Psoas muscle (tissue), 8 donors: Measurements from ENCODE around the gene AKAP8L. TPM values are rescaled to one million over a fixed set of nuclear protein-coding genes. Genes with fewer than 3 reads are reported as not detected.

Experiments
- ATAC-seq, 4 donors: fragments of 200-7000 bp; cut with Tn5 transposase; one replicate each; pipeline ENCODE4 v1.9.1; 2020; ENCODE audit warnings: moderate library complexity in 3 of 4, mild to moderate bottlenecking in 2 of 4
- DNase-seq, 2 donors: peaks; one replicate each; pipeline ENCODE4 v3.0.0-alpha.2; 2020
- H3K27ac ChIP-seq: fragments of 200-600 bp; one replicate; pipeline ENCODE4 v1.8.0; 2022
- H3K27me3 ChIP-seq, 3 donors: fragments of 200-600 bp in 1 of 3; one replicate each; pipeline versions ENCODE4 v1.6.1 to v1.8.0; 2013 to 2022; ENCODE audit warnings: low read length in 2 of 3, mild to moderate bottlenecking in 2 of 3, moderate library complexity in 1 of 3; ENCODE audit not compliant: insufficient read depth in 3 of 3
- H3K36me3 ChIP-seq, 2 donors: fragments of 200-600 bp in 1 of 2; one replicate each; pipeline versions ENCODE4 v1.6.1 to v1.8.0; 2013 to 2022; ENCODE audit warnings: low read depth in 1 of 2, mild to moderate bottlenecking in 1 of 2, moderate library complexity in 1 of 2; ENCODE audit not compliant: insufficient read depth in 1 of 2
- H3K4me1 ChIP-seq: fragments of 200-600 bp; one replicate; pipeline ENCODE4 v1.8.0; 2022
- H3K4me3 ChIP-seq: fragments of 200-600 bp; one replicate; pipeline ENCODE4 v1.8.0; 2022; ENCODE audit warnings: mild to moderate bottlenecking
- H3K9me3 ChIP-seq: fragments of 200-600 bp; one replicate; pipeline ENCODE4 v1.8.0; 2022
- CTCF ChIP-seq: fragments of 200-600 bp; IDR thresholded peaks from one replicate; pipeline ENCODE4 v1.8.0; 2022; ENCODE audit warnings: antibody characterized with exemption
- WGBS, 3 donors: extraction: QIAGEN DNeasy Blood & Tissue Kit; methylation state at CpG; one replicate each; pipeline versions ENCODE4 v1.1.6 to v1.1.7; 2013; 5-methylcytosine and 5-hydroxymethylcytosine counted together
- intact Hi-C, 2 donors: fragments of 100-400 bp; cut with DNase I; formaldehyde crosslinking; loops; one replicate each; pipeline versions ENCODE4 v1.11.0 to v1.14.2; 2022
- polyA plus RNA-seq, 3 donors: library from polyadenylated mRNA; stranded (reverse); fragments of 200-250 nt; gene quantifications; one replicate each; pipeline ENCODE4 v1.2.3, GENCODE V29; 2013
- total RNA-seq, 4 donors: library from RNA; stranded (reverse); fragmentation: NEBNext Ultra II Directional in 2 of 4; extraction: Animal tissue kit (Norgen Biotek cat#: 25700) in 2 of 4; gene quantifications; one replicate each; pipeline versions ENCODE4 v1.2.1 to v1.2.4, GENCODE V29; 2021 to 2023
- donor health status: healthy with polysubstance abuse.
- donor health status: DM: no; HTN: no; CAD: no; lungs with moderate emphysema.
- donor health status: Bipolar disorder and iron deficiency.
- donor health status: healthy.
- donor health status: DM: yes; HTN: yes; CAD: no.
- donor health status: DM: no; HTN: no; CAD: no.
- donor health status: DM: no; HTN: no; CAD: no.
- donor health status: DM: yes; HTN: yes; CAD: no.

The AKAP8L gene
- total and polyA plus RNA-seq, 7 donors = 34.6 to 72.9 (median 51.1) TPM

GRCh38 chr19:15379083-15379998 is 39.4 kb downstream of the AKAP8L start, which contains the start of gene AKAP8:
Gene AKAP8 (minus strand): TSS chr19:15379787. CDS start chr19:15379731, 56 bp downstream.
- peaks cover 44% of the 10 kb centered on the region for H3K4me1 ChIP-seq
- peak within 1 kb of the TSS; percentile 93 for H3K27ac ChIP-seq
- ATAC-seq (peak; percentile 86 to 94 (median 90)), DNase-seq (peak; percentile 98 to 99)
- WGBS, 3 donors = 0 to 1% (median 0%) methylated on average over 68 to 111 of the region's 111 CpGs
- peaks cover 0 to 30% of the 10 kb centered on the region in 2 donors for H3K36me3 ChIP-seq
- no peak for TF ChIP-seq CTCF
- no peaks in the 10 kb centered on the region for H3K27me3 ChIP-seq
- intact Hi-C loops = loop anchor here (2.0 to 5.0 kb wide), 5 partner anchors 38 to 202 kb away; partner anchors contain the start of genes AKAP8L (in 1 of the 2), BRD4 (in 1 of the 2) and WIZ (in 1 of the 2)
- H3K4me3 ChIP-seq = peak within 1 kb of the TSS; percentile 78
- no peaks in the 10 kb centered on the region for H3K9me3 ChIP-seq

GRCh38 chr19:15378534-15379082 is 40.2 kb downstream of the AKAP8L start:
- Histone ChIP-seq H3K9me3 (no peaks in the 10 kb centered on the region), H3K4me1 (peaks cover 52% of the 10 kb centered on the region), H3K27ac (peak overlapping the region; percentile 93), H3K27me3 (no peaks in the 10 kb centered on the region), H3K36me3 (peaks cover 0 to 32% of the 10 kb centered on the region in 2 donors), H3K4me3 (peak overlapping the region; percentile 78)
- peak; percentile 0 to 41 (median 18) for ATAC-seq
- peak in 1 of 2 donors; percentile 71 for DNase-seq
- TF ChIP-seq CTCF = no peak
- intact Hi-C loops = loop anchor here (2.0 to 5.0 kb wide), 5 partner anchors 39 to 201 kb away; partner anchors contain the start of genes AKAP8L (in 1 of the 2), BRD4 (in 1 of the 2) and WIZ (in 1 of the 2)
- WGBS, 3 donors = 0 to 1% (median 0%) methylated on average over 20 to 22 of the region's 22 CpGs

GRCh38 chr19:15374796-15375440 is 43.9 kb downstream of the AKAP8L start:
- Histone ChIP-seq H3K36me3 (peaks cover 11 to 38% of the 10 kb centered on the region in 2 donors), H3K4me3 (peak overlapping the region; percentile 30), H3K4me1 (peaks cover 48% of the 10 kb centered on the region), H3K27me3 (no peaks in the 10 kb centered on the region), H3K9me3 (no peaks in the 10 kb centered on the region), H3K27ac (peak overlapping the region; percentile 93)
- intact Hi-C loops = loop anchor here (5.0 kb wide), 4 partner anchors 42 to 198 kb away; partner anchors contain the start of genes AKAP8L (in 1 of the 2) and WIZ (in 1 of the 2)
- peak in 3 of 4 donors; percentile 9 to 57 (median 53) for ATAC-seq
- DNase-seq = peak; percentile 67 to 92
- WGBS, 3 donors = 9 to 21% (median 13%) methylated on average over 24 of the region's 24 CpGs
- no peak for TF ChIP-seq CTCF

- Histone ChIP-seq H3K9me3 (no peaks in the 10 kb centered on the region), H3K4me1 (peaks cover 48% of the 10 kb centered on the region), H3K27ac (peak overlapping the region; percentile 93), H3K27me3 (no peaks in the 10 kb centered on the region), H3K4me3 (peak overlapping the region; percentile 30), H3K36me3 (peaks cover 12 to 46% of the 10 kb centered on the region in 2 donors)
- peak in 1 of 2 donors; percentile 54 for DNase-seq
- WGBS, 3 donors = 37 to 59% (median 37%) methylated on average over 21 of the region's 21 CpGs
- intact Hi-C loops = no loop called here
- no peak for TF ChIP-seq CTCF
- ATAC-seq = no peak
Measured at GRCh38 chr19:15374105-15374651, 44.6 kb downstream of the AKAP8L start.
